ENCODE results near the gene RAD54L2.
"Not testable (repeated sequence)": the region's sequence is repeated elsewhere in the genome, so short reads cannot be mapped to it uniquely, and the experiment has no call there.

RAD54L2 gene

GRCh38 chr3:51547274-51547673 lies 8.8 kb downstream of the RAD54L2 start:
- Histone ChIP-seq H3K9me3 (ENCODE audit: control insufficient read depth in 2 of 2, low read length in 2 of 2) (no peaks in the 10 kb centered on the region), H3K27me3 (ENCODE audit: control insufficient read depth in 1 of 2, insufficient read depth in 2 of 2, low read length in 2 of 2) (no peaks in the 10 kb centered on the region), H3K27ac (ENCODE audit: low read length) (no peak overlapping the region), H3K36me3 (ENCODE audit: control insufficient read depth in 2 of 2, insufficient read depth in 2 of 2, low read length in 2 of 2) (peaks cover 6 to 11% of the 10 kb centered on the region in 2 donors), H3K4me3 (ENCODE audit: low read length in 2 of 2) (no peak overlapping the region), H3K9ac (ENCODE audit: low read length in 2 of 2) (no peak overlapping the region), H3K4me1 (ENCODE audit: control insufficient read depth, insufficient read depth, low read length) (no peaks in the 10 kb centered on the region)

GRCh38 chr3:51549311-51549710 lies 10.8 kb downstream of the RAD54L2 start:
- no peak overlapping the region for H3K4me3 ChIP-seq (ENCODE audit: low read length in 2 of 2)
- no peak overlapping the region for H3K27ac ChIP-seq (ENCODE audit: low read length)
- H3K36me3 ChIP-seq (ENCODE audit: control insufficient read depth in 2 of 2, insufficient read depth in 2 of 2, low read length in 2 of 2) = peaks cover 6% of the 10 kb centered on the region in 2 donors
- H3K4me1 ChIP-seq (ENCODE audit: control insufficient read depth, insufficient read depth, low read length) = no peaks in the 10 kb centered on the region
- H3K27me3 ChIP-seq (ENCODE audit: control insufficient read depth in 1 of 2, insufficient read depth in 2 of 2, low read length in 2 of 2) = no peaks in the 10 kb centered on the region
- H3K9ac ChIP-seq (ENCODE audit: low read length in 2 of 2) = no peak overlapping the region
- H3K9me3 ChIP-seq (ENCODE audit: control insufficient read depth in 2 of 2, low read length in 2 of 2) = no peaks in the 10 kb centered on the region

DNA sequence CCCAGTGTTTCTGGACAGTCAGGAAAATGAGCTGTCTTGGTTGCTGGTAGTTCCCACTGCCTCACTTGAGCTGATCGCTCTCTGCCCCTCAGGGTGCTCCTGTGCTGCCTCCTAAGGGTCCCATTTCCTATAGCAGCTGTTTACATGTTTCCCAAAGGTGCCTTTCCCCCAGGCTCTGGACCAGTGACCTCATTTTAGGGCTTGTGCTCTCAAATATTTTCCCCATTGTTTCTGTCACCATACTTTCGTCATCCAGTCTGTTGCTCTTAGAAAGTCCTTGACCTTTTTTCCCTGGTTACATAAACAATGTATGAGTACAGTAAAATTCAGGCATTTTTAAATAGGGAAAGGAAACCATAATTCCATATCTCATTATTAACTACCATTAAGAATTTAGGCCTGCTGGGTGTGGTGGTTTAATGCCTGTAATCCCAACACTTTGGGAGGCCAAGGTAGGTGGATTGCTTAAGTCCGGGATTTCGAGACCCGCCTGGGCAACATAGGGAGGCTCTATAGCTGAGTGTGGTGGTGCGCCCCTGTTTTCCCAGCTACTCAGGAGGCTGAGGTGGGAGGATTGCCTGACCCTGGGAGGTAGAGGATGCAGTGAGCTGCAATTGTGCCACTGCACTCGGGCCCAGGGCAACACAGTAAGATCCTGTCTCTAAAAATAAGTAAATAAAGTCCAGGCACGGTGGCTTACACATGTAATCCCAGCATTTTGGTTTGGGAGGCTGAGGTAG lies 11.7 kb downstream of the RAD54L2 start:
- Histone ChIP-seq H3K4me1 (ENCODE audit: control insufficient read depth, insufficient read depth, low read length) (no peaks in the 10 kb centered on the region), H3K27ac (ENCODE audit: low read length) (no peak overlapping the region), H3K36me3 (ENCODE audit: control insufficient read depth in 2 of 2, insufficient read depth in 2 of 2, low read length in 2 of 2) (peaks cover 6% of the 10 kb centered on the region in 2 donors), H3K9me3 (ENCODE audit: control insufficient read depth in 2 of 2, low read length in 2 of 2) (no peaks in the 10 kb centered on the region), H3K9ac (ENCODE audit: low read length in 2 of 2) (no peak overlapping the region), H3K4me3 (ENCODE audit: low read length in 2 of 2) (no peak overlapping the region), H3K27me3 (ENCODE audit: control insufficient read depth in 1 of 2, insufficient read depth in 2 of 2, low read length in 2 of 2) (no peaks in the 10 kb centered on the region)

DNA sequence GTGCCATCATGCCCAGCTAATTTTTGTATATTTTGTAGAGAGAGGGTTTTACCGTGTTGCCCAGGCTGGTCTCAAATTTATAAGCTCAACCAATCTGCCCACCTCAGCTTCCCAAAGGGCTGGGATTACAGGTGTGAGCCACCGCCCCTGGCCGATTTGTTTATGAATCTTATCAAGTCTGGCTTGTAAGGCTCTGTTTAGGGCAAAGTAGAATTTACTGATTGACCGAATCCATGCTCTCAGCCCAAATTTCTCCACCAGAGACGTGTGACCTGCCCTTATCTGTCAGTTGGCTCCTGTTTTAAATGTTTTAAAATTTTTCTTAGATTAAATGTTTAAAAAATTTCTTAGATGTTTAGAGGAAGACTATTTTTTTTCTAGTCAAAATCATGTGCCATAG lies 19.5 kb downstream of the RAD54L2 start:
- H3K27ac ChIP-seq (ENCODE audit: low read length) = no peak overlapping the region
- peaks cover 0 to 8% of the 10 kb centered on the region in 2 donors for H3K36me3 ChIP-seq (ENCODE audit: control insufficient read depth in 2 of 2, insufficient read depth in 2 of 2, low read length in 2 of 2)
- no peak overlapping the region for H3K4me3 ChIP-seq (ENCODE audit: low read length in 2 of 2)
- H3K9ac ChIP-seq (ENCODE audit: low read length in 2 of 2) = no peak overlapping the region
- H3K9me3 ChIP-seq (ENCODE audit: control insufficient read depth in 2 of 2, low read length in 2 of 2) = no peaks in the 10 kb centered on the region
- H3K4me1 ChIP-seq (ENCODE audit: control insufficient read depth, insufficient read depth, low read length) = no peaks in the 10 kb centered on the region
- H3K27me3 ChIP-seq (ENCODE audit: control insufficient read depth in 1 of 2, insufficient read depth in 2 of 2, low read length in 2 of 2) = no peaks in the 10 kb centered on the region

DNA sequence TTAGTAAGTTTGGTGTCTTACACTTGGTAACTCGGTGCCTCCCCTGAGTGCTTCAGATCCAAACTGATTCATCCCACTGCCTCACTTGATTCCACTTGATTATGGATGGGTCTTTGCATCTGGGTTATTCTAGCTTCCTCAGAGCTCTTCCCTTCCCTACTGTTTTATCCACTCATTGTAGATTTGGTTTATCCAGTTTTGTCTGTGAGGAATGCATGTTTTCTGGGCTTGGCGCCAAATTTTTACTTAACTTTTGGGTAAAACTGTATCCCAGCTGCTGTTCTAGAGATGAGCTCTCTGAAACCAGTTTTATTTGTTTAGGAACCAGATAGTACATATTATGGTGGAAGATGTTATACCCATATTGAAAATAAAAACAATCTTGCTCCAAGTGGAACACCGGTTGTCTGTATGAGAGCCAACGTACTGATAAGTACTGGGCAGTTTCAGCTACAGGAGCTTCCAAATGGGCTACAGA lies 20.9 kb downstream of the RAD54L2 start:
- Histone ChIP-seq H3K4me3 (ENCODE audit: low read length in 2 of 2) (no peak overlapping the region), H3K36me3 (ENCODE audit: control insufficient read depth in 2 of 2, insufficient read depth in 2 of 2, low read length in 2 of 2) (peaks cover 0 to 8% of the 10 kb centered on the region in 2 donors), H3K9ac (ENCODE audit: low read length in 2 of 2) (no peak overlapping the region), H3K4me1 (ENCODE audit: control insufficient read depth, insufficient read depth, low read length) (no peaks in the 10 kb centered on the region), H3K27ac (ENCODE audit: low read length) (no peak overlapping the region), H3K9me3 (ENCODE audit: control insufficient read depth in 2 of 2, low read length in 2 of 2) (no peaks in the 10 kb centered on the region), H3K27me3 (ENCODE audit: control insufficient read depth in 1 of 2, insufficient read depth in 2 of 2, low read length in 2 of 2) (no peaks in the 10 kb centered on the region)

DNA sequence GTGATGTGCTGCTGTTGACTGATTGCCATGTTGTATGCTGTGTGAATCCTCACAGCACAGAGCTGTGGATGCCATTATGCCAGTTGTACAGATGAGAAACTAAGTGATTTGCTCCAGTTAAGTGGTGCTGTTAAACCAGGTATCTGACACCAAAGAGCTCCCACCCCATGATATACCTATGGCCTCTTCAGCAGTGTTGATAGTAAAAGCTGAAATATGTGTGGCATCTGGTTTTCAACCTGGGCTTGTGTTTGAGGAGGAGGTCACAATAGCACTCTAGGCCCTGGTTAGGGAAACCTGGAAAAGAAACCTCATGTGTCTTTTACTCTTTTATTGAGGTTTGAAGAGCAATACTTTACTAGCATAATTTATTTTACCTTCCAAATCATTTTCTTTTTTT lies 21.4 kb downstream of the RAD54L2 start:
- Histone ChIP-seq H3K9ac (ENCODE audit: low read length in 2 of 2) (no peak overlapping the region), H3K36me3 (ENCODE audit: control insufficient read depth in 2 of 2, insufficient read depth in 2 of 2, low read length in 2 of 2) (peaks cover 0 to 6% of the 10 kb centered on the region in 2 donors), H3K27ac (ENCODE audit: low read length) (no peak overlapping the region)

DNA sequence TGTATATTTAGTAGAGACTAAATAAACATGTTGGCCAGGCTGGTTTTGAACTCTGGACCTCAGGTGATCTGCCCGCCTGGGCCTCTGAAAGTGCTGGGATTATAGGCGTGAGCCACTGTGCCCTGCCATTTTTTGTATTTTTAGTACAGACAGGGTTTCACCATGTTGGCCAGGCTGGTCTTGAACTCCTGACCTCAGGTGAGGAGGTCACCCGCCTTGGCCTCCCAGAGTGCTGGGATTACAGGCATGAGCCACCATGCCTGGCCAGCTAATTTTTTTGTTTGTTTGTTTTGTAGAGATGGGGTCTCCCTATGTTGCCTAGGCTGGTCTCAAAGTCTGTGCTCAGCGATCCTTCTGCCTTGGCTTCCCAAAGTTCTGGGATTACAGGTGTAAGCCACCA lies 23.9 kb downstream of the RAD54L2 start:
- H3K4me1 ChIP-seq (ENCODE audit: control insufficient read depth, insufficient read depth, low read length); H3K27me3 ChIP-seq (ENCODE audit: control insufficient read depth in 1 of 2, insufficient read depth in 2 of 2, low read length in 2 of 2); H3K9me3 ChIP-seq (ENCODE audit: control insufficient read depth in 2 of 2, low read length in 2 of 2); H3K4me3 ChIP-seq (ENCODE audit: low read length in 2 of 2); H3K36me3 ChIP-seq (ENCODE audit: control insufficient read depth in 2 of 2, insufficient read depth in 2 of 2, low read length in 2 of 2); H3K9ac ChIP-seq (ENCODE audit: low read length in 2 of 2); H3K27ac ChIP-seq (ENCODE audit: low read length): not testable (repeated sequence)

More for the DNA sequence above, 21.4 kb downstream of the RAD54L2 start:
- H3K4me3 ChIP-seq (ENCODE audit: low read length in 2 of 2) = no peak overlapping the region
- no peaks in the 10 kb centered on the region for H3K4me1 ChIP-seq (ENCODE audit: control insufficient read depth, insufficient read depth, low read length)
- no peaks in the 10 kb centered on the region for H3K27me3 ChIP-seq (ENCODE audit: control insufficient read depth in 1 of 2, insufficient read depth in 2 of 2, low read length in 2 of 2)
- no peaks in the 10 kb centered on the region for H3K9me3 ChIP-seq (ENCODE audit: control insufficient read depth in 2 of 2, low read length in 2 of 2)

DNA sequence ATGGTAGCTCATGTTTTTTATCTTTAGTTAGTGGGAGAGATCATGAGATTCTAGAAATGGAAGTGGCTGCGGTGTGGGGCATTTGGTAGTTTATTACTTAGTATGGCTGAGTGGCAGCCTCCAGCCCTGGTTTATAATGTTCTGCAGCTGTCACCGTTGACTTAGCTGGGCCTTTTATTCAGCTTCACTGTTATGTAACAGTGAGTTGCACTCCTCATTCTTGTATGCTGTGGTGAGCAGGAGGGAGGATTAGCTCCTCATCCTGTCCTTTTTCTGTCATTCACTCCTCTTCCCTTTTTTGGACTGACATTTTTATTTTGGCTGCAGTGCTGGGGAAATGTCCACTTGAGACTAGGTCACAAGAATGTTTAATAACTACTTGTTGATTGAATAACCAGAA lies 29.5 kb downstream of the RAD54L2 start:
- Histone ChIP-seq H3K9ac (ENCODE audit: low read length in 2 of 2) (no peak overlapping the region), H3K9me3 (ENCODE audit: control insufficient read depth in 2 of 2, low read length in 2 of 2) (no peaks in the 10 kb centered on the region)

GRCh38 chr3:51568996-51569395 lies 30.5 kb downstream of the RAD54L2 start:
- no peaks in the 10 kb centered on the region for H3K9me3 ChIP-seq (ENCODE audit: control insufficient read depth in 2 of 2, low read length in 2 of 2)
- H3K9ac ChIP-seq (ENCODE audit: low read length in 2 of 2) = no peak overlapping the region
- peaks cover 3% of the 10 kb centered on the region in 2 donors for H3K36me3 ChIP-seq (ENCODE audit: control insufficient read depth in 2 of 2, insufficient read depth in 2 of 2, low read length in 2 of 2)
- H3K27me3 ChIP-seq (ENCODE audit: control insufficient read depth in 1 of 2, insufficient read depth in 2 of 2, low read length in 2 of 2) = no peaks in the 10 kb centered on the region
- H3K4me3 ChIP-seq (ENCODE audit: low read length in 2 of 2) = no peak overlapping the region
- no peaks in the 10 kb centered on the region for H3K4me1 ChIP-seq (ENCODE audit: control insufficient read depth, insufficient read depth, low read length)
- H3K27ac ChIP-seq (ENCODE audit: low read length) = no peak overlapping the region

More for the DNA sequence above, 29.5 kb downstream of the RAD54L2 start:
- Histone ChIP-seq H3K4me1 (ENCODE audit: control insufficient read depth, insufficient read depth, low read length) (no peaks in the 10 kb centered on the region), H3K4me3 (ENCODE audit: low read length in 2 of 2) (no peak overlapping the region), H3K27me3 (ENCODE audit: control insufficient read depth in 1 of 2, insufficient read depth in 2 of 2, low read length in 2 of 2) (no peaks in the 10 kb centered on the region), H3K36me3 (ENCODE audit: control insufficient read depth in 2 of 2, insufficient read depth in 2 of 2, low read length in 2 of 2) (peaks cover 1 to 2% of the 10 kb centered on the region in 2 donors), H3K27ac (ENCODE audit: low read length) (no peak overlapping the region)

GRCh38 chr3:51578238-51578637 lies 39.7 kb downstream of the RAD54L2 start:
- Histone ChIP-seq H3K27ac (ENCODE audit: low read length) (no peak overlapping the region), H3K27me3 (ENCODE audit: control insufficient read depth in 1 of 2, insufficient read depth in 2 of 2, low read length in 2 of 2) (no peaks in the 10 kb centered on the region), H3K9me3 (ENCODE audit: control insufficient read depth in 2 of 2, low read length in 2 of 2) (no peaks in the 10 kb centered on the region), H3K4me3 (ENCODE audit: low read length in 2 of 2) (no peak overlapping the region), H3K36me3 (ENCODE audit: control insufficient read depth in 2 of 2, insufficient read depth in 2 of 2, low read length in 2 of 2) (no peaks in the 10 kb centered on the region), H3K4me1 (ENCODE audit: control insufficient read depth, insufficient read depth, low read length) (no peaks in the 10 kb centered on the region), H3K9ac (ENCODE audit: low read length in 2 of 2) (no peak overlapping the region)

DNA sequence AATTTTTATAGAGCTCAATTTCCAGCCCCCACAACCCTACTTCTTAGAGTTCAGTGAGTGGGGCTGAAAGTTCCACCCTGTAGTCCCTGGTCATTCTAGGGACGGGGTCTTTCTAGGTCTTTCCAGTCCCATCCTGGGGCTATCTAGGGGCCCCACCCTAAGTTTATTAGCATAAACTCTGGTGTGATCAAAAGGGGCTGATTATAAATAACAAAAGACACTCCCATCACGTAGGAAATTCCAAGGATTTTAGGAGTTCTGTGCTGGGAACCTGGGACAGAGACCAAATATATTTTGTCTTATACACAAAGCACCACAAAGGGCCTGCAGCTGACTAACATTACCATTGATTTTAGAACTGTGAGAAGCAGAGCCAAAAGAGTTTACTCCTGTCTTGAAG lies 41.9 kb downstream of the RAD54L2 start:
- no peak overlapping the region for H3K9ac ChIP-seq (ENCODE audit: low read length in 2 of 2)
- H3K4me1 ChIP-seq (ENCODE audit: control insufficient read depth, insufficient read depth, low read length) = no peaks in the 10 kb centered on the region
- H3K9me3 ChIP-seq (ENCODE audit: control insufficient read depth in 2 of 2, low read length in 2 of 2) = no peaks in the 10 kb centered on the region
- H3K27ac ChIP-seq (ENCODE audit: low read length) = no peak overlapping the region
- H3K4me3 ChIP-seq (ENCODE audit: low read length in 2 of 2) = no peak overlapping the region
- H3K36me3 ChIP-seq (ENCODE audit: control insufficient read depth in 2 of 2, insufficient read depth in 2 of 2, low read length in 2 of 2) = no peaks in the 10 kb centered on the region
- no peaks in the 10 kb centered on the region for H3K27me3 ChIP-seq (ENCODE audit: control insufficient read depth in 1 of 2, insufficient read depth in 2 of 2, low read length in 2 of 2)

Data from stomach smooth muscle (tissue), 2 donors.